GM19397 (cell line): ENCODE data around the gene S100A2.
A peak's percentile ranks its signal among the peaks of the same experiment; 100 is the strongest.

ENCODE experiments used
- ATAC-seq: cut with Tn5 transposase; IDR thresholded peaks from one replicate; pipeline ENCODE4 v1.9.1; 2021; ENCODE audit warnings: mild to moderate bottlenecking, moderate library complexity; ENCODE audit not compliant: unreplicated experiment

S100A2 gene

GRCh38 chr1:153565529-153566374 is at the start of gene S100A2:
Gene S100A2, minus strand, starts transcription at chr1:153565844. Its CDS starts 1,967 bp downstream, at chr1:153563877.
- ATAC-seq, result no peak

- ATAC-seq, result no peak
Observed at GRCh38 chr1:153615406-153615805, 49.8 kb upstream of the S100A2 start.

- ATAC-seq, result no peak
Observed at GRCh38 chr1:153614906-153615305, 49.3 kb upstream of the S100A2 start.

- no peak for ATAC-seq
Observed at GRCh38 chr1:153614189-153614900, 48.7 kb upstream of the S100A2 start.

GRCh38 chr1:153613406-153613805 is 47.8 kb upstream of the S100A2 start:
- no peak for ATAC-seq

- ATAC-seq, result no peak
Observed at GRCh38 chr1:153612755-153613331, 47.2 kb upstream of the S100A2 start, which contains the start of gene S100A16. Gene S100A16, minus strand, starts transcription at chr1:153613137. Its CDS starts 4,986 bp downstream, at chr1:153608151.

GRCh38 chr1:153612111-153612754 is 46.6 kb upstream of the S100A2 start:
- no peak for ATAC-seq

- no peak for ATAC-seq
Observed at GRCh38 chr1:153611356-153611755, 45.7 kb upstream of the S100A2 start.

- no peak for ATAC-seq
Observed at GRCh38 chr1:153610811-153611301, 45.2 kb upstream of the S100A2 start.

- ATAC-seq, result no peak
Observed at GRCh38 chr1:153610334-153610733, 44.7 kb upstream of the S100A2 start.

- no peak for ATAC-seq
Observed at GRCh38 chr1:153609585-153609907, 43.9 kb upstream of the S100A2 start.

GRCh38 chr1:153608742-153609584 is 43.3 kb upstream of the S100A2 start:
- no peak for ATAC-seq

- ATAC-seq, result no peak
Observed at GRCh38 chr1:153608089-153608682, 42.5 kb upstream of the S100A2 start.

- no peak for ATAC-seq
Observed at GRCh38 chr1:153607381-153607780, 41.7 kb upstream of the S100A2 start.

- no peak for ATAC-seq
Observed at GRCh38 chr1:153606194-153606593, 40.5 kb upstream of the S100A2 start.

GRCh38 chr1:153602749-153603148 is 37.1 kb upstream of the S100A2 start:
- ATAC-seq, result no peak

GRCh38 chr1:153599847-153600246 is 34.2 kb upstream of the S100A2 start:
- no peak for ATAC-seq

GRCh38 chr1:153598309-153599172 is 32.9 kb upstream of the S100A2 start:
- ATAC-seq, result peak; percentile 97

- ATAC-seq, result no peak
Observed at GRCh38 chr1:153597206-153597605, 31.6 kb upstream of the S100A2 start.
